Stomach (tissue), 9 donors: Measurements from ENCODE around the gene RREB1. TPM values are rescaled to one million over a fixed set of nuclear protein-coding genes. Genes with fewer than 3 reads are reported as not detected.

Experiments used
- DNase-seq, 2 donors: peaks; one replicate each; pipeline versions ENCODE4 v3.0.0 to v3.0.0-alpha.2; 2013 to 2019
- H3K27ac ChIP-seq, 5 donors: fragments of 200-600 bp in 4 of 5; sonication (generic) in 4 of 5; one replicate each; pipeline ENCODE4 v1.5.1; 2013 to 2019; ENCODE audit warnings: mild to moderate bottlenecking in 1 of 5, moderate library complexity in 1 of 5
- H3K27me3 ChIP-seq, 3 donors: fragments of 200-600 bp; sonication (generic); one replicate each; pipeline ENCODE4 v1.5.1; 2017 to 2019; ENCODE audit warnings: mixed run types in 1 of 3
- H3K36me3 ChIP-seq, 4 donors: fragments of 200-600 bp; sonication (generic); 1 replicate in 3 of 4; 2 replicates in 1 of 4; pipeline ENCODE4 v1.5.1; 2016 to 2019
- H3K4me1 ChIP-seq, 4 donors: fragments of 200-600 bp; sonication (generic); one replicate each; pipeline ENCODE4 v1.5.1; 2016 to 2019
- H3K4me3 ChIP-seq, 4 donors: fragments of 200-600 bp; sonication (generic) in 3 of 4; one replicate each; pipeline ENCODE4 v1.5.1; 2016 to 2019; ENCODE audit warnings: mild to moderate bottlenecking in 1 of 4
- H3K9me3 ChIP-seq, 4 donors: fragments of 200-600 bp; sonication (generic); one replicate each; pipeline ENCODE4 v1.5.1; 2016 to 2019
- CTCF ChIP-seq, 7 experiments: fragments of 450-650 bp in 4 of 7; fragments of 200-600 bp in 3 of 7; sonication (generic) in 3 of 7; IDR thresholded peaks; one replicate each; pipeline ENCODE4 v1.5.1; 2016 to 2019; ENCODE audit warnings: antibody characterized with exemption in 7 of 7, control low read depth in 2 of 7, mild to moderate bottlenecking in 1 of 7
- EP300 ChIP-seq: sonication (generic); formaldehyde crosslinking; IDR thresholded peaks from one replicate; pipeline ENCODE4 v1.6.1; 2017; ENCODE audit warnings: antibody characterized with exemption
- POLR2A ChIP-seq, 4 donors: fragments of 450-650 bp; IDR thresholded peaks; one replicate each; pipeline ENCODE4 v1.6.1; 2016; ENCODE audit warnings: antibody characterized with exemption in 4 of 4, control low read depth in 2 of 4, mild to moderate bottlenecking in 1 of 4, moderate library complexity in 1 of 4
- POLR2AphosphoS5 ChIP-seq, 3 donors: sonication (generic); formaldehyde crosslinking; IDR thresholded peaks; one replicate each; pipeline ENCODE4 v1.6.1; 2016; ENCODE audit warnings: antibody characterized with exemption in 3 of 3
- WGBS, 5 donors: extraction: QIAGEN DNeasy Blood & Tissue Kit in 3 of 5; methylation state at CpG; one replicate each; pipeline versions ENCODE4 v1.1.5 to v1.1.7; 2013 to 2018; 5-methylcytosine and 5-hydroxymethylcytosine counted together
- intact Hi-C: fragments of 100-400 bp; cut with DNase I; formaldehyde crosslinking; loops from one replicate; pipeline ENCODE4 v1.15.1; 2023; ENCODE audit warnings: low total_unique reads
- polyA plus RNA-seq, 3 donors: library from polyadenylated mRNA; stranded (reverse); fragments of 200-250 nt; gene quantifications; one replicate each; pipeline ENCODE4 v1.2.3, GENCODE V29; 2013
- total RNA-seq, 5 donors: library from RNA; depleted of rRNA; stranded (reverse); fragments of >200 nt; gene quantifications; one replicate each; pipeline versions ENCODE4 v1.1.0 to v1.2.3, GENCODE V29; 2014 to 2016
- donor health status: healthy with polysubstance abuse.
- donor health status: Bipolar disorder and iron deficiency.
- donor health status: healthy.

Gene RREB1
- total and polyA plus RNA-seq, 8 donors, result 4.0 to 125 (median 45.3) TPM

- DNase-seq, result no peak
- no peak overlapping the region for H3K4me3 ChIP-seq
- H3K27ac ChIP-seq, result no peak overlapping the region
- 78 to 86% (median 81%) methylated on average over 10 of the region's 10 CpGs for WGBS, 5 donors
- H3K4me1 ChIP-seq, result peaks cover 0 to 6% (median 0%) of the 10 kb centered on the region in 4 donors
- intact Hi-C loops, result no loop called here
- no peaks in the 10 kb centered on the region for H3K27me3 ChIP-seq
- no peak for TF ChIP-seq EP300
- no peak for TF ChIP-seq POLR2A (IDR thresholded peaks at IDR 0.05)
- TF ChIP-seq POLR2AphosphoS5 (IDR thresholded peaks at IDR 0.05), result no peak
- no peak for TF ChIP-seq CTCF (IDR thresholded peaks at IDR 0.05)
- no peaks in the 10 kb centered on the region for H3K36me3 ChIP-seq
- H3K9me3 ChIP-seq, result no peaks in the 10 kb centered on the region
Observed at GRCh38 chr6:7100753-7101081, 7.0 kb upstream of the RREB1 start.

- 86 to 93% (median 88%) methylated on average over 8 of the region's 8 CpGs for WGBS, 5 donors
- H3K4me3 ChIP-seq, result no peak overlapping the region
- H3K36me3 ChIP-seq, result no peaks in the 10 kb centered on the region
- H3K4me1 ChIP-seq, result peaks cover 0 to 8% (median 1%) of the 10 kb centered on the region in 4 donors
- TF ChIP-seq POLR2A (IDR thresholded peaks at IDR 0.05), result no peak
- TF ChIP-seq POLR2AphosphoS5 (IDR thresholded peaks at IDR 0.05), result no peak
- TF ChIP-seq CTCF (IDR thresholded peaks at IDR 0.05), result no peak
- no peak for TF ChIP-seq EP300
- H3K27me3 ChIP-seq, result no peaks in the 10 kb centered on the region
- no peak overlapping the region for H3K27ac ChIP-seq
- H3K9me3 ChIP-seq, result no peaks in the 10 kb centered on the region
- intact Hi-C loops, result no loop called here
- peak in 1 of 2 donors; percentile 52 for DNase-seq
Observed at GRCh38 chr6:7101290-7101689, 6.5 kb upstream of the RREB1 start.

- Histone ChIP-seq H3K36me3 (no peaks in the 10 kb centered on the region), H3K27me3 (no peaks in the 10 kb centered on the region), H3K4me1 (peaks cover 4 to 20% (median 18%) of the 10 kb centered on the region in 4 donors), H3K4me3 (no peak overlapping the region), H3K9me3 (no peaks in the 10 kb centered on the region), H3K27ac (no peak overlapping the region)
- intact Hi-C loops, result no loop called here
- WGBS, 5 donors, result 93 to 99% (median 97%) methylated on average over 3 of the region's 3 CpGs
- no peak for DNase-seq
- TF ChIP-seq POLR2AphosphoS5 (IDR thresholded peaks at IDR 0.05) (no peak), EP300 (no peak), CTCF (IDR thresholded peaks at IDR 0.05) (no peak), POLR2A (IDR thresholded peaks at IDR 0.05) (no peak)
Observed at GRCh38 chr6:7104752-7105151, 3.0 kb upstream of the RREB1 start.

GRCh38 chr6:7106215-7106751 lies 1.5 kb upstream of the RREB1 start:
- H3K36me3 ChIP-seq, result no peaks in the 10 kb centered on the region
- H3K27ac ChIP-seq, result peak overlapping the region; percentile 96 to 98 (median 97)
- no peak for DNase-seq
- peak overlapping the region; percentile 79 to 99 (median 90) for H3K4me3 ChIP-seq
- H3K4me1 ChIP-seq, result peaks cover 12 to 35% (median 33%) of the 10 kb centered on the region in 4 donors
- intact Hi-C loops, result no loop called here
- TF ChIP-seq CTCF (IDR thresholded peaks at IDR 0.05), result no peak
- TF ChIP-seq POLR2AphosphoS5 (IDR thresholded peaks at IDR 0.05), result no peak
- no peak for TF ChIP-seq EP300
- no peak for TF ChIP-seq POLR2A (IDR thresholded peaks at IDR 0.05)
- no peaks in the 10 kb centered on the region for H3K9me3 ChIP-seq
- WGBS, 5 donors, result 24 to 35% (median 27%) methylated on average over 10 of the region's 10 CpGs
- no peaks in the 10 kb centered on the region for H3K27me3 ChIP-seq
